DOHH2 (cell line): ENCODE results near the gene ST3GAL4.

Source experiments
- CTCF ChIP-seq: fragments of 200-600 bp; sonication (generic); IDR thresholded peaks from one replicate; pipeline ENCODE4 v1.5.1; 2014; ENCODE audit warnings: antibody characterized with exemption, mild to moderate bottlenecking, low read depth, low read length; ENCODE audit not compliant: poor library complexity, severe bottlenecking
- EZH2phosphoT487 ChIP-seq: fragments of 200-600 bp; sonication (generic); IDR thresholded peaks from 2 replicates; pipeline ENCODE4 v1.6.1; 2017; ENCODE audit warnings: borderline replicate concordance, mild to moderate bottlenecking, antibody characterized with exemption, low read length, moderate library complexity, mixed read lengths

DNA sequence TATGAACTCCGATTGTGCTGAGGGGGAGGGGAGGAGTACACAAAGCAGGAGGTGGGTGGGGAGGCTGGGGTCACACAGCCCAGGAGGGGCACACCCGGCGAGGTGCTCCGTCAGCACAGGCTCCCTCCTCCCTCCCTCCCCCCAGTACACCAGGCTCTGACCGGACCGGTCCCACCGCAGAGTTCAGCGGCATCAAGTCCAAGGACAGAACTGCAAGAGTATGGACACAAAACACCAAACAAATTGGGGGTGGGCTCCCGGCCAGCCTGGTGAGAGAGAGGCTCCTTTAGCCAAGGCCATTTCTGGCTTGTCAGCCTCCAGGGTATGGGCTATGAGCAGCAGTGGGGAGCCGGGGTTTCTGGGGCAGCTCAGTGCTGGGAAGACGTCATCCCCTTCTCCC lies 68.3 kb downstream of the ST3GAL4 start:
- TF ChIP-seq CTCF, result no peak
- TF ChIP-seq EZH2phosphoT487, result no peak
